Erythroblast (primary cell): ENCODE data around the gene UPK3A.
"Not testable (repeated sequence)": the region's sequence is repeated elsewhere in the genome, so short reads cannot be mapped to it uniquely, and the experiment has no call there.

Experiments
- DNase-seq, 2 experiments: peaks; one replicate each; lab custom pipeline; 2025; lab: John Stamatoyannopoulos, UW
- GATA1 ChIP-seq: IDR thresholded peaks from 2 replicates; pipeline ENCODE4 v1.6.1; 2011; ENCODE audit warnings: low read depth, mild to moderate bottlenecking, control low read depth, low read length, moderate library complexity
- POLR2A ChIP-seq: IDR thresholded peaks from 2 replicates; pipeline ENCODE4 v1.6.1; 2011; ENCODE audit warnings: mild to moderate bottlenecking, low read length

UPK3A gene

DNA sequence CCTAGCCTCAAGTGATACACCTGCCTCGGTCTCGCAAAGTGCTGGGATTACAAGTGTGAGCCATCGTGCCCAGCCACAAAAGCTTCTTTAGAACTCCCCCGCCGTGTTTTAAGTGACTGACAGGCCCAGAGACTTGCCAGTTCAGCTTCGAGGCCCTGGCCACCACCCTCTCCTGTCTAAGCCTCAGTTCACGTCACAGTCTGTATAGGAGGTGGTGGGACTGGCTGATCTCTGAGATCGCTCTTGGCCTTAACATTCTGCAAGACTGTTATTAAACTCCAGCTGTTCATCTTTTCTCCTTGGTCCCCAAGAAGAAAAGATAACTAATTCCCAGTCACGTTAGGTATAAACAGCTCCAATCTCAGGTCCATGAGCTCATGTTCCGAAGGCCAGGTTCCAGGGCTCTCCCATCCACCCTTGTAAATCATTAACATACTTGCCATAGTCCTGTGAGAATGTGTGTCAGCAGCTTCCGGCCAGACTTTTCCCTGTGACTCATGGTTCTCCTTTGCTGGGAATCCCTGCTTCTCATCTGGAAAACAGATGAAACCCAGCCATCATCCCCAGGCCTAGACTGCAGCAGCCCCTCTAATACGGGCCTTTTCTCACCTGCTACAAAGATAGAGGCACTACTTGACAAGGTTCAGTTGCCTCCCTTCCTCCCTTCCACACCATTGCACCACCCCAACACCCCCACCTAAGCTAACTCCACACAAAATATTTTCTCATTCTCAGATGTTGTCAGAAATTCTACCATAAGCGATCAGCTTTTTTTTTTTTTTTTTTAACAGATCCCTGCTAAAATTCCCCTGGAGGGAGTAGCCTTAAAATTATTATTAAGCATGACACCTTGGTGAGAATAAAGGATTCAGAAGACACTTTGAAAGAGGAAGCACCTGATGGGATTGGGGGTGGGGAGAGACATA lies 38.4 kb upstream of the UPK3A start:
- TF ChIP-seq GATA1 (no peak), POLR2A (no peak)
- DNase-seq: no peak

DNA sequence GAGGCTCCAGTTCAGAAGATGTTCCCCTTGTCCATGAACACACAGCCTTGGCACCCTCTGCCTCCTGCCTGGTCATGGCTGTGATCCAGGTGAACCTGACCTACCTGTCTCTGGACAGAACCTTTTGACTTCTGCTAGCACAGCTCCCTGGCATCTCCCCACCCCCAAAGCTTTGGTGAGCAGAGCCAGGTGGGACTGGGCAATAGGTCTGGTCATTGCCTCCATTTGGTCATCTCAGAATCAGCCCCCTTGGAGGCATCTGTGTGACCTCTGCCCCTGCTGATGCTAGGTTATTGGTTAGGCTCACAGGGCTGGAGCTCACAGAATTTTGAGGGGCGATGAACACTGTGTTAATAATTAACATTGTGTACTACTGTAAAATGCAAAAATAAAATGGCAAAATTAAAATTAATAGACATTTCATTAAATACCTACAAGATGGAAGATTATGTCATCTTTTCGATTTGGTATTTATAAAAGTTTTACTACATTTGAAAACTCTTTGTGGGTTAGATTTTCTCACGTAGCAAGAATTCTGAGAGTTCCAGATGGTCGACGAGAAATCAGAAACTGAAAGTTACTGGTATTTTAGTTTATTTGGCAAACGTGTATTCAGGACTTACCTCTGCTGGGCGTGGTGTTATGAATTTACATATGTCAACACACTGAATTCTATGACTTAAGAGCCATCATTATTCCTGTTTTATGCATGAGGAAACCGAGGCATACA lies 35.8 kb upstream of the UPK3A start:
- TF ChIP-seq GATA1 (no peak), POLR2A (no peak)
- no peak for DNase-seq

GRCh38 chr22:45251825-45252224 lies 32.9 kb upstream of the UPK3A start:
- DNase-seq: no peak
- TF ChIP-seq GATA1: no peak
- no peak for TF ChIP-seq POLR2A

DNA sequence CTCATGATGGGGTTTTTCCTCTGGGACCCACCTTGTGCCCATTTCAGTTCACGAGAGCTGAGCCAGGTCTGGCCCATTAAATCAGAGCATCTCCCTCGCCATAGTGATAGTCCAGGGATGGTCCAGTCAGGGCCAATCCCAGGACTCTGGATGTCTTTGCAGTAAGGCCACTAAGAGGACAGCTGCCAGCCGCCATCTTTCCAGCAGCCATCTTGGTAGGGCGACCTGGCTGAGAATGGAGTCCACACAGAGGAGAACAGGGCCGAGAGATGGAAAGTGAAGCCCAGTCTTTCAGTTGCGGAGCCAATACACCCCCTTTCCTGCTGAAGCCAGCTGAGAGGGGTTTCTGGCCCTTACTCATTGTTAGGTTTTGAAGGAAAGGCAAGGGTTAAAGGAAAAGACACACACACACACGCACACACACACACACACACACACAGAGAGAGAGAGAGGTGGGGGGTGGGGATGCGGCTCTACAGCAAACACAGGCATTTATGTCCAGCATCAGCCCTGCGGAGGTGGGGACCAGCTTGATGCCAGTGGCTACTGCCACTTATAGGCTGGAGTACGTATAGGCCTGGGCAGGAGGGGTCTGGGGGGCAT lies 31.6 kb upstream of the UPK3A start:
- TF ChIP-seq POLR2A (no peak), GATA1 (no peak)
- no peak for DNase-seq

DNA sequence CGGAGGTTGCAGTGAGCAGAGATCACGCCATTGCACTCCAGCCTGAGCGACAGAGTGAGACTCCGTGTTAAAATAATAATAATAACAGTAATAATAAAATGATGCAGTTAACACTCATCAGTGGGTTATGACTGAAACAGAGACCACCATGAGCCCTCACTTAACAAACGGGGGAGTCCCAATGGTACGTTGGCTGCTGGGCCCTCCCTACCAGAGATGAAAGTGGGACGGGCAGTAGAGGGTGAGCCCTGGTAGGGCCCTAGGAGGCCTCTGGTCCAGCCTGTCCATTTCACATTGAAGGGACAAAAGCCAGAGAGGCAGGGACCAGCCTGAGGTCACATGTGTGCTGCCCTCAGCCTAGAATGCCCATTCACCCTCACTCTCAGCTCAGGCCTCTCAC lies 30.4 kb upstream of the UPK3A start:
- no peak for DNase-seq
- no peak for TF ChIP-seq POLR2A
- TF ChIP-seq GATA1: no peak

DNA sequence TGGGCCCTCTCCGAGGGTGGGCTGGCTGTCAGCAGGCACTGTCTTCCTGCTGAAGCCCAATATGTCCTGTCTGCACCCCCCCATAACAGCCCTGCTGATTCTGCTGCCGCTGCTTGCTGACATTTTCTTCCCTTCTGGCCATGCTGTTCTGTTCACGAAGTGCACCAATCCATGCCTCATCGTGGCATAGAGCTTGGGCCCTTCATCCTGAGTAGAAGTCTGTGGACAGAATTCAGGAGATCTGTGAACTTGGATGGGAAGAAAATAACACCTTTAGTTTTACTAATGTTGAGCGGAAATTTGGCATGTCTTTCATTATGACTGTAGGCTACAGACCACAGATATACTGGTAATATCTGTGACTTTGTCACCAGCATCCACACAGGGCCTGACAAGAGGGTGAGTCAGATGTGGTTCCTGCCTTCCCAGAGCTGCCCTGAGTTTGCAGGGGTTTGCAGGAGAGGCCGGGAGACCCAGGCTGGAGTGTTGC lies 29.9 kb upstream of the UPK3A start:
- TF ChIP-seq GATA1 (no peak), POLR2A (no peak)
- DNase-seq: no peak

DNA sequence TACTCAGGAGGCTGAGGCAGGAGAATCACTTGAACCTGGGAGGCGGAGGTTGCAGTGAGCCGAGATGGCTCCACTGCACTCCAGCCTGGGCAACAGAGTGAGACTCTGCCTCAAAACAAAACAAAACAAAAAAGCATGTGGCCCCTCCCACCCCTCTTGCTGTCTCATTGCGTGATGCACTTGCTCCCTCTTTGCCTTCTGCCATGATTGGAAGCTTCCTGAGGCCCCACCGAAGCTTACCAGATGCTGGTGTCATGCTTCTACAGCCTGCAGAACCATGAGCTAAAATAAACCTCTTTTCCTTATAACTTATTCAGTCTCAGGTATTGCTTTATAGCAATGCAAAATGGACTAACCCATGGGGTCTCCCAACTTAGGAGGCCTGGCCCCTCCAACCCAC lies 26.8 kb upstream of the UPK3A start:
- not testable (repeated sequence) for DNase-seq

- TF ChIP-seq GATA1: no peak
- TF ChIP-seq POLR2A: no peak
- DNase-seq: no peak
Observed at GRCh38 chr22:45259754-45260394, 24.9 kb upstream of the UPK3A start.

- not testable (repeated sequence) for DNase-seq
Observed at GRCh38 chr22:45260395-45260759, 24.4 kb upstream of the UPK3A start.

- DNase-seq: no peak
- TF ChIP-seq POLR2A (no peak), GATA1 (no peak)
Observed at GRCh38 chr22:45261407-45262088, 23.2 kb upstream of the UPK3A start.

- DNase-seq: no peak
- TF ChIP-seq GATA1 (no peak), POLR2A (no peak)
Observed at GRCh38 chr22:45262195-45262930, 22.4 kb upstream of the UPK3A start.

GRCh38 chr22:45262931-45263462 lies 21.8 kb upstream of the UPK3A start:
- DNase-seq: no peak
- no peak for TF ChIP-seq GATA1
- no peak for TF ChIP-seq POLR2A
